HG03280 (cell line): ENCODE measurements around the gene HES7.

Experiments
- ATAC-seq: cut with Tn5 transposase; IDR thresholded peaks from one replicate; pipeline ENCODE4 v1.9.1; 2021; ENCODE audit warnings: mild to moderate bottlenecking, moderate library complexity; ENCODE audit not compliant: unreplicated experiment

The HES7 gene

GRCh38 chr17:8143581-8144400 lies 19.9 kb upstream of the HES7 start:
- ATAC-seq: no peak

GRCh38 chr17:8142887-8143580 lies 19.1 kb upstream of the HES7 start:
- no peak for ATAC-seq

- no peak for ATAC-seq
These were observed 18.4 kb upstream of the HES7 start for GRCh38 chr17:8142158-8142886.

GRCh38 chr17:8141741-8142140 lies 17.8 kb upstream of the HES7 start:
- no peak for ATAC-seq

- no peak for ATAC-seq
These were observed 17.1 kb upstream of the HES7 start for GRCh38 chr17:8141045-8141444.

GRCh38 chr17:8140065-8141029 lies 16.4 kb upstream of the HES7 start:
- no peak for ATAC-seq

GRCh38 chr17:8138672-8139371 lies 14.9 kb upstream of the HES7 start:
- ATAC-seq: peak; percentile 83

- ATAC-seq: peak; percentile 3
These were observed 14.4 kb upstream of the HES7 start for GRCh38 chr17:8138374-8138671.

- no peak for ATAC-seq
These were observed 13.9 kb upstream of the HES7 start for GRCh38 chr17:8137645-8138373.

GRCh38 chr17:8133941-8134340 lies 10.0 kb upstream of the HES7 start:
- ATAC-seq: no peak

GRCh38 chr17:8133399-8133798 lies 9.5 kb upstream of the HES7 start:
- ATAC-seq: no peak

- no peak for ATAC-seq
These were observed 8.0 kb upstream of the HES7 start for GRCh38 chr17:8131844-8132441.

GRCh38 chr17:8128125-8128784 lies 4.3 kb upstream of the HES7 start:
- ATAC-seq: no peak

- ATAC-seq: no peak
These were observed 2.7 kb upstream of the HES7 start for GRCh38 chr17:8126491-8127066.

- no peak for ATAC-seq
These were observed 2.1 kb upstream of the HES7 start for GRCh38 chr17:8125947-8126490.

- ATAC-seq: peak; percentile 32
These were observed 1.4 kb upstream of the HES7 start for GRCh38 chr17:8125154-8125946.
